Activated T-cell treated with anti-CD3 and anti-CD28 coated beads, Interleukin-2, amount 50 U/mL, for 24 hours (primary cell): ENCODE data around the gene CARMIL1.

Source experiments
- DNase-seq: peaks from one replicate; pipeline ENCODE4 v3.0.0-alpha.2; 2020
- H3K27ac Mint-ChIP-seq: 2 replicates; pipeline ENCODE4 v1.8.0; 2020; ENCODE audit warnings: mild to moderate bottlenecking, mixed read lengths
- H3K27me3 Mint-ChIP-seq: 2 replicates; pipeline ENCODE4 v1.8.0; 2020; ENCODE audit warnings: mixed read lengths
- H3K36me3 Mint-ChIP-seq: 2 replicates; pipeline ENCODE4 v1.8.0; 2020; ENCODE audit warnings: low read depth, mixed read lengths
- H3K4me1 Mint-ChIP-seq: 2 replicates; pipeline ENCODE4 v1.8.0; 2020; ENCODE audit warnings: low read depth, mixed read lengths
- H3K4me3 Mint-ChIP-seq: 2 replicates; pipeline ENCODE4 v1.8.0; 2020; ENCODE audit warnings: mild to moderate bottlenecking, moderate library complexity, mixed read lengths
- H3K9me3 Mint-ChIP-seq: 2 replicates; pipeline ENCODE4 v1.8.0; 2020; ENCODE audit warnings: mixed read lengths

The CARMIL1 gene

DNA sequence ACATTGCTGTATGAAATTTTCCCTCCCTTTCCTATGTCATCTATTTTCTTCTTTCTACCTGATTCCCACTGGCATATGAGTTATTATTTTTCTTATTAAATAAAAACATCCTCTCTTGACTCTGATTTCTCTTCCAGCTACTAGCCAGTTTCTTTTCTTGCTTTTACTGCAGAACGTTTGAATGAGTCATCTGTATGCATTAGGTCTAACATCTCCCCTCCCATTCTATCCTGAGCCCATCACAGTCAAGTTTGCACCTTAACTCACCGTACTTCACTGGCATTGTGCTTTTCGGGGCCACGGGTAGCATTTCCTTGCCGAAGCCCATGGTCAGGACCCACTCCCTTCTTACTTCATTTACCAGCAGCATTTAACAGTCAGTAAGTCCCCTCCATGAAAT, 65.7 kb downstream of the CARMIL1 start:
- Mint-ChIP-seq H3K4me1 (peaks cover 12% of the 10 kb centered on the region), H3K27me3 (no peaks in the 10 kb centered on the region), H3K4me3 (no peak overlapping the region), H3K9me3 (no peaks in the 10 kb centered on the region), H3K27ac (no peak overlapping the region), H3K36me3 (no peaks in the 10 kb centered on the region)
- no peak for DNase-seq

DNA sequence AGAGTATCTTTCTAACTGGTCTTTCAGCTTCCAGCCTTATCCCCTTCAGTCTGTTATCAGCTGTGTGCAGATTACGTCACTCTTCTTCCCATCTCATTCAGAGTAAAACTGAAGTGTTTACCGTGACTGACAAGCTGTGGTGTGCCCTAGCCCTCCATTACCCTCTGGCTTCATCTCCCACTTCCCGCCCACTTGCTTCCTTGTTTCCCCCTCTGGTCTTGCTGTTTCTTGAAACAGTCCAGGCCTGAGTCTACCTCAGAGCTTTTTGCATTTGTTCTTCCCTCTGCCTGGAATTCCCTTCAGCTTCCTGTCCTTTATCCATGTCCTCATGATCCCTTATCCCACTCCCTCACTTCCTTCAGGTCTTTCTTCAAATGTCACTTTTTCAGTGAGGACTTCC, 66.9 kb downstream of the CARMIL1 start:
- H3K4me3 Mint-ChIP-seq = no peak overlapping the region

DNA sequence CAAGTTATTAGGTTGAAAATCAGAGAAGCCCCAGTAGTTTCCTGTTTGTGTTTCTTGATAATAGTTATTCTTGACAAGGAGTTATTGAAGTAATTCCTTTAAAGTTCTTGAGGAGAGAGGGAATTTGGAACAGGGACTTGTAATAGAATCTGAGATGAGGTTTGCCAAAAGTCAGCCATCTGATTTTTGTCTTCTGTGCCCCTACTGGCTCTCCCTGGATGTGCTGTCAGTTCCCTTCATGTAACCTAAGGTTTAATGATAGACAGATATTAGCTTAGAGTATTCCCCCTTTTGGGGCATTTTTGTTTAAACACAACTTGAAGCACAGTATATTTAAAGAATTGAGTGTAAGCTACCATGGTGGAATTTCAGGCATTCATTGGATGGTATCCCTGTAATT, 71.4 kb downstream of the CARMIL1 start:
- Mint-ChIP-seq H3K36me3 (no peaks in the 10 kb centered on the region), H3K27ac (no peak overlapping the region), H3K4me3 (no peak overlapping the region), H3K27me3 (no peaks in the 10 kb centered on the region), H3K9me3 (no peaks in the 10 kb centered on the region), H3K4me1 (peaks cover 14% of the 10 kb centered on the region)
- DNase-seq = no peak

More for the DNA sequence above, 66.9 kb downstream of the CARMIL1 start:
- H3K27ac Mint-ChIP-seq = no peak overlapping the region
- DNase-seq = no peak
- no peaks in the 10 kb centered on the region for H3K36me3 Mint-ChIP-seq
- H3K4me1 Mint-ChIP-seq = peaks cover 11% of the 10 kb centered on the region
- H3K27me3 Mint-ChIP-seq = no peaks in the 10 kb centered on the region
- no peaks in the 10 kb centered on the region for H3K9me3 Mint-ChIP-seq

DNA sequence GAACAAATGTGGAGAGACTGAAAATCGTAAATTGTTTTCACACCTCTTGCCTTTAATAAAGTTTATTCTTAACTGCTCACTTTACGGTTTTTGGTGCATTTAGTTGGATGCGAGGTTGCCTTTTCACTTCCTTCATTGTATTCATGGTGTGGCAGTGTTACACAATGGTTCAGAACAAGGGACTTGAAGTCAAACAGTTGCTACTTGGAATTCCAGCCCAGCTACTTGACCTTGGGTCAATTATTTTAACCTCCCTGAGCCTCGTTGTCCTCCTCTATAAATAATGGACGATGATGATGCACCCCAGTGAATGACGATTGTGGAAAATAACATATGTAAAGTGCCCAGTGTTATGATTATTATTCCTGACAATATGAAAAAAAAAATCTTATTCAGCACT, 72.3 kb downstream of the CARMIL1 start:
- no peak for DNase-seq
- Mint-ChIP-seq H3K27ac (no peak overlapping the region), H3K36me3 (no peaks in the 10 kb centered on the region), H3K27me3 (no peaks in the 10 kb centered on the region), H3K4me1 (peaks cover 14% of the 10 kb centered on the region), H3K9me3 (no peaks in the 10 kb centered on the region), H3K4me3 (no peak overlapping the region)

DNA sequence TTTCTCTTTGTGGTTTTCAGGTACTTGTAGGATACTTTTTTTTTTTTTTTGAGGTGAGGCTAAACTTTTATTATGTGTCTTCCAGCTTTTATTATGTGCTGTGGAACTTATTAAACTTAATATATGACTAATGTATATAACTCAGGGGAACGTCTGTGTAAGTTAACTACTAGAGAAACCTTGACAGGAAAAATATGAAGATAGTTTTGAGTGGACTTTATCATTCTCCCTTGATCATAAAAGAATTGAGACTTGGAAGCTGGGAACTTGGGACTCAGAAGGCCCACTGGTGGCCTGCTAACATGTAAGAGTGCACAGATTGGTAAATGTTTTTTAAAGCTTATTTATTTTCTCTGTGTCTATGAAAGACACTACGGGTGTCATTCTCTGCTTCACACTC, 73.1 kb downstream of the CARMIL1 start:
- DNase-seq = no peak
- Mint-ChIP-seq H3K4me3 (no peak overlapping the region), H3K36me3 (no peaks in the 10 kb centered on the region), H3K27ac (no peak overlapping the region), H3K27me3 (no peaks in the 10 kb centered on the region), H3K4me1 (peaks cover 14% of the 10 kb centered on the region), H3K9me3 (no peaks in the 10 kb centered on the region)

DNA sequence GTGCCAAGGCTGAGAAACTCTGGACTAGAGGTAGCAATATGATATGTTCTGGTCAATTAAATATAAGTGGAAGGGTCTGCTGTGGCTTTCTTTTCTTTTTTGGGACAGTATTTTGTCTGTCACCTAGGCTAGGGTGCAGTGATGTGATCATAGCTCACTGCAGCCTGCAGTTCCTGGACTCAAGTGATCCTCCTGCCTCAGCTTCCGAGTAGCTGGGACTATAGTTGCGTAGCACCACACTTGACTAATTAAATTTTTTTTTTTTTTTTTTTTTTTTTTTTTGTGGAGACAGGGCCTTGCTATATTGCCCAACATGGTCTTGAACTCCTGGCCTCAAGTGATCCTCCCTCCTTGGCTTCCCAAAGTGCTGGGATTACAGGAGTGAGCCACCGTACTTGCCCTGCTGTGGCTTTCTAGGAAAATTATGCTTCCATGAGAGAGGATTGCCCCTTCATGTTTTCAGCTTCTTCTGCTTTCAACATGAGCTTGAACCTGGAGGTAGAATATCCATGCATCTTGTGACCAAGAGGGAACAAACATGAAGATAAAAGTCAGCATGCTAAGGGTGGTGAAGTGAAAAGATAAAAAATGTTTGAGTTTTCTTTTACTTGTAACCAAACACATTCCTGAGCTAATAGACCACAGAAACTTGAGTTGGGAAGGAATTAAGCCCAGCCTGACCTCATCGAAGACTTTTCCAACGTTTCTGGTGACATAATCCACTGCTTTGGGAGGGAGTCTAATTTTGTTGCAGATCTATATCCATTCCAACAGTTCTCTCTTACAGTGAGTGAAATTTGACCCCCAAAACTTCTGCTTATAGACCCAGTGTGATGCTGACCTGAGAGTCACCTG, 75.1 kb downstream of the CARMIL1 start:
- DNase-seq = no peak
- Mint-ChIP-seq H3K27me3 (no peaks in the 10 kb centered on the region), H3K9me3 (no peaks in the 10 kb centered on the region), H3K4me3 (no peak overlapping the region), H3K36me3 (no peaks in the 10 kb centered on the region), H3K4me1 (peaks cover 11% of the 10 kb centered on the region), H3K27ac (no peak overlapping the region)

DNA sequence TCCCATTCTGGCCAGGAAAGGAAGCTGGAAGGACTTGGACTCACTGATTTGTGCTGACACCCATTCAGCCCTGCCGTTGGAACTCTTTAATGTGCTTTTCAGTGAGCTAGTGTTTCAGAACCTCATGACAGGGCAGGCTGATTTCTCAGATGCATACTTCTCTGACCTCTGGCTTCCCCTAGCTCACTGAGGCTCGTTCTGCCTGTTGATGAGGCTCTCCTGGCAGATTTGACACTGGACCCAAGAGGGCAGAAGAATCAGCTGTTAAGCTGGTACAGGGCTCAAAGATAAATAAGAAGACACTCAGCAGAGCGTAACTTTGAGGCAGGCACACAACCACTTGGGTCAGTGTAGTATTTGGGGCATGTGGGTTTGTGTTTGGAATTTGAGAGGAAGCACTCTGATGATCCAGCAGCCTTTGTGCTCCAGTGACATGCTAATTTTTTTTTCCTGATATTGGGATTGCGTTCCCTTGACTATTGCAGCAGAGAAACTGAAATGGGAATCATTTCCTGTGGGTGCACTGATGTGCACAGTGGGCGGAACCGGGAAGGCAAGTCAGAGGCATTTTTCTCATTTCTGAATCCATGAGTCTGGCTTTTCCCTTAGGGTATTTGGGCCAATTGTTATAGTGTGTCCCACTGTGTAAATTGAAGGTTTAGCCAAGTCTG, 80.2 kb downstream of the CARMIL1 start:
- H3K4me1 Mint-ChIP-seq = peaks cover 2% of the 10 kb centered on the region
- H3K36me3 Mint-ChIP-seq = no peaks in the 10 kb centered on the region
- no peak overlapping the region for H3K4me3 Mint-ChIP-seq
- no peak overlapping the region for H3K27ac Mint-ChIP-seq
- DNase-seq = no peak
- no peaks in the 10 kb centered on the region for H3K27me3 Mint-ChIP-seq
- H3K9me3 Mint-ChIP-seq = no peaks in the 10 kb centered on the region

DNA sequence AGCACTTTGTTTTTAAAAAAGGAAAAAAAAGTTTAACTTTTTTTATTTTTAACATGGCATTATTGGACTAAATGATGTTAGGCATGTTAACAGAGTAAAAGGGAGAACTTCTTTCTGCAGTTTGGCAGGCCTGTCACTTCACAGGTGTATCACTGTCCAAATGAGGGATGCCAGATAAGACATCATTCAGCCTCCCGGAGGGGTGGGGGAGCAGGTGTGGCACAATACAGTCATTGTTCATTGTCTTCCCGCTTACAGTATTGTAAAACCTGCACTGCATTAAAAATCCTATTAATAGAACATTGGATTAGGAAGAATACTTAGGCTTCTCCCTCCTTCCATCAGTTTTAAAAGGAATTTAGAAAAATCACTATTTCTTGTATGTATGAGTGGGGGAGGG, 80.7 kb downstream of the CARMIL1 start:
- Mint-ChIP-seq H3K4me3 (no peak overlapping the region), H3K27ac (no peak overlapping the region), H3K9me3 (no peaks in the 10 kb centered on the region), H3K4me1 (peaks cover 2% of the 10 kb centered on the region), H3K36me3 (no peaks in the 10 kb centered on the region), H3K27me3 (no peaks in the 10 kb centered on the region)
- DNase-seq = no peak

DNA sequence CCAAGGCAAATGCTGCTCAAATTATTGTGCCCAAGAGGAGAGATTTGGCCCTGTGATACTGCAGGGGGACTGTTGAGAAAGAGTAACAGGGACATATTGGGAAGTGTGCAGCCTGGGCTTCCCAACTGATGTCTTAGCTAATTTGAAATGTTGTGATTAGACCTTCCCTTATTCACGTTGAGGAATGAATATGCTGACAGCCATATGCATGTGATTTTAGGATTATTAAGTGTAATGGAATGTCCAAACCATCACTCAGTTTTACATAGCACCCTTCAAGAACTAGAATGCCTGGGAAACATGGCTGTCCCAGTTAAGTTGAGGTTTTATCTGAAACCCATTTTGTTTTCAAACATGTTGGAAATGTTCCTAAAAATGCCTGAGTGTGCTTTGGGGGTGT, 81.4 kb downstream of the CARMIL1 start:
- Mint-ChIP-seq H3K27ac (no peak overlapping the region), H3K27me3 (no peaks in the 10 kb centered on the region), H3K4me3 (no peak overlapping the region), H3K9me3 (no peaks in the 10 kb centered on the region), H3K36me3 (no peaks in the 10 kb centered on the region), H3K4me1 (peaks cover 3% of the 10 kb centered on the region)
- no peak for DNase-seq

DNA sequence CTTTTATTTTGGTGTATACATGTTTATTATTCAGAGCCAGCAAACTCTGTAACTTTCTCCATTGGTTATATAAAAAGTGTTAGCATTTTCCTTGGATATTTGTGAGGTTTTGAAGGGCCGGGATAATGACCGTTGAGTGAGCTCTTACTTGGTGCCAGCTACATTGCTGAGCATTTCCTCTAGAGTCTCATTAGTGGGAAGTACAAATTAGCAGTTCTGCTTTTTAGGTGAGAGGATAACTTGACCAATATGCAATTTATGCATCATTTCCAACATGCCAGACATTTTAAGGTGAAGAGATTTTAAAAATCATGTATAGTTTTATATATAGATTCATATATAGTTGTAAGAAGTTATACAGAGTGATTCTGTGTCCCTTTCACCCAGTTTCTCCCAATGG, 84.3 kb downstream of the CARMIL1 start:
- Mint-ChIP-seq H3K4me1 (peaks cover 30% of the 10 kb centered on the region), H3K27ac (no peak overlapping the region), H3K9me3 (no peaks in the 10 kb centered on the region), H3K36me3 (no peaks in the 10 kb centered on the region), H3K27me3 (no peaks in the 10 kb centered on the region), H3K4me3 (no peak overlapping the region)
- DNase-seq = no peak

DNA sequence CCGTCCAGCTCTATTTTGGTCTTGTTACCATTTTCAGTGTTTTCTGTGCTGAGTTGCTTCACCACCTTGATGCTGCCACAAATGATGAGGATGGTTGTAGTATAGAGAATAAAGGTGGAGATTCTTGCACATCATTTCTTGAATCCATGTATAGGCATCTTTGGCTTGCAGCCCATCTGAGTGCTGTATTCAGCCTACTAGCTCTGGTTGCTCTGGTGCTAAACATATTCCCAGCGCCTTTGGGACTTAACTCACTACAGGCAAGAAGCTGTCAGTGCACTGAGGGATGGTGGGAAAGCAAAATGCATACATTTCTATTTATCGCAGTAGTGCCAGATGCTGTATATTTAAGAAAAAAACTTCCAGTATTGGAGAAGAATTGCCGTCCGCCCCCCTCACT, 86.0 kb downstream of the CARMIL1 start:
- Mint-ChIP-seq H3K4me3 (no peak overlapping the region), H3K36me3 (no peaks in the 10 kb centered on the region), H3K27ac (no peak overlapping the region), H3K27me3 (no peaks in the 10 kb centered on the region), H3K4me1 (peaks cover 46% of the 10 kb centered on the region), H3K9me3 (no peaks in the 10 kb centered on the region)
- no peak for DNase-seq

DNA sequence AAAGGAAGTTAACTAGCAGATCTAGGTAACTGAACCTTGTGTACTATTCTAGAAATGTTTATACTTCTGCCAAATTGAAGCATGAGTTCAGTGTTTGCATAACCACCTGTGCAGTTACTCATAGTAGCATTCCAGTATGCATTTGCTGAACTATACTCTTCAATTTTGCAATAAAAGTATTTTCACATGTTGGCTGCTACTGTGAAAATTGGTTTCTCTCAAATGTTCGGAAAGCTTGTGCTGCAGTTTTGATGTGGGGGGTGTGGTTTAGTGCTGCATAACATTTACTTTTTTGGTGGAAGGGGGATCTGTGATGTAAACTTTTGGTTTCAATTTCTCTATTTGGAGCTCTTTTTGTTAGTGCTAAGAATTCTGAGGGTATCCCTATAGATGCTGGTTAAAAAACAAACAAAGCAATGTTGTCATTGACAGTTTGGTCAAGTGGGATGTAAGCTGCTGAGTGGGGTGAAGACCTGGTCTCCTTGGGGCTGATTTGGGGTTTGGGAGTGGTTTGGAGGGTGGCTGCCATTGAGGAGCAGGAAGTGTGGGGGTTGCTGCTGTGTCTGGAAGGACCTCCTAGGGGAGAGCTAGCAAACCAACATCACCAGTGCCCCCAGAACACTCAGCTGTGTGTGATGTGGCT, 87.8 kb downstream of the CARMIL1 start:
- no peaks in the 10 kb centered on the region for H3K9me3 Mint-ChIP-seq
- peak overlapping the region; percentile 74 for H3K4me3 Mint-ChIP-seq
- no peaks in the 10 kb centered on the region for H3K27me3 Mint-ChIP-seq
- no peaks in the 10 kb centered on the region for H3K36me3 Mint-ChIP-seq
- peaks cover 63% of the 10 kb centered on the region for H3K4me1 Mint-ChIP-seq
- peak overlapping the region; percentile 82 for H3K27ac Mint-ChIP-seq
- peak; percentile 47 for DNase-seq

DNA sequence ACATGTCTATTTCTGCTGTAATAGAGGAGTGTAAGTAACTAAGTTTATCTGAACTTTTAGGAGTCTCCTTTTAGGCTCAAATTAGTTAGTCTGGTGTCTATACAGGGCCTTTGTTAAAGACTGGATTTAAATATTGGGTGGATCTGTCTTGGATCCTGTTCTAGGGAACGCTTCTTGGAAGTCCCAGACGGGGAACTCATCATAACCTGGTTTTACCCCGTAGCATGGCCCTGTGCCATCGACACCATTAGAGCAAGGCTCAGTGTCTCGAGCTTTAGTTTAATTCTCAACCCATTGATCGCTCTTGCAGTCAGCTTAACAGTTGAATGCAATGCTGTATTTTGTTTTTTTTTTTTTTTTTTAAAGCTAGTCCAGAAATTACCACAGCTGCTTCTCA, 89.9 kb downstream of the CARMIL1 start:
- Mint-ChIP-seq H3K4me1 (peaks cover 74% of the 10 kb centered on the region), H3K4me3 (peak overlapping the region; percentile 48), H3K27me3 (no peaks in the 10 kb centered on the region), H3K27ac (peak overlapping the region; percentile 82), H3K36me3 (peaks cover 2% of the 10 kb centered on the region), H3K9me3 (peaks cover 4% of the 10 kb centered on the region)
- no peak for DNase-seq

DNA sequence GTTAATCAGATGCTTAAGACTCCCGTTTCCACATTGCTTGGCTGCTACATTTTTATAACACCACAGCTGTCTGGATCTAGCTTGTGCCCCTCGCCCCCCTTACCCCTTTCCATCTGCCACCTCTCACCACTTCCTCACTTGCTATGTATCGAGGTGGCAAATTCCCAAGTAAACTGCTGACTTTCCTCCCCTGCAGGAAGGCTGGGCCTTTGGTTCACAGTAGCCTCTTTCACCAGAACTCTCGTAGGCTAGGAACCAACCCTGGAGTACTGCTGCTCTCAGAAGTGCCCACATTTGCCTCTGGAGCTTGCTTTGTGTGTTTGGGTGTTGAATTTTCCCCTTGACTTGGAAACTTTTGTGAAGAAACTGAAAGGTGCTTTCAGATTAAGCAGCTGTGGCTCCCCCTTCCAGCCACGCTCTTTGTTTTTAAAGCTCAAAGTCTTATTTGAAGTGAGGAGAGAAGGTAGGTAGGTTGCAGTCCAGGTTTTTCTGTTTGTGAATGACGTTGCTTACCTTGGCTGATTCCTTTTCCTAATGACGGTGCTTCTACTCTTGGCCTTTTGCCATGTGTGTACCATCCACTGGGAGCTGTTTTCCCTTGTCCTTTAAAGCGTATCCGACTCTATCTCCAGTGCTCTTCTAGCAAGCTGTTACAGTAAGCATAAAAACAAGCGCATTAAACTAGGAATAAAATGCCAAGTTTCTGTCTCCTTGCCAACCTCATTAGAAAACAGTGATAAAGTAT, 90.4 kb downstream of the CARMIL1 start:
- H3K27ac Mint-ChIP-seq = peak overlapping the region; percentile 82
- peaks cover 9% of the 10 kb centered on the region for H3K9me3 Mint-ChIP-seq
- H3K4me3 Mint-ChIP-seq = peak overlapping the region; percentile 48
- peaks cover 78% of the 10 kb centered on the region for H3K4me1 Mint-ChIP-seq
- DNase-seq = peak; percentile 47
- H3K27me3 Mint-ChIP-seq = no peaks in the 10 kb centered on the region
- peaks cover 3% of the 10 kb centered on the region for H3K36me3 Mint-ChIP-seq
